DOHH2 (cell line): Measurements from ENCODE around the gene NME1.

Source experiments
- H3F3A ChIP-seq: fragments of 200-600 bp; sonication (generic), shearing (Covaris generic); 2 replicates; pipeline ENCODE4 v1.6.0; 2016; ENCODE audit warnings: antibody characterized with exemption, mild to moderate bottlenecking; ENCODE audit not compliant: control insufficient read depth, insufficient read depth
- H3K27ac ChIP-seq: fragments of 200-600 bp; sonication (generic); 2 replicates; pipeline ENCODE4 v1.5.1; 2014; ENCODE audit warnings: low read depth, mild to moderate bottlenecking, low read length, moderate library complexity
- H3K27me3 ChIP-seq: fragments of 200-600 bp; sonication (generic); 2 replicates; pipeline ENCODE4 v1.6.1; 2014; ENCODE audit warnings: mild to moderate bottlenecking, low read length, mixed read lengths; ENCODE audit not compliant: control insufficient read depth
- H3K36me3 ChIP-seq: fragments of 200-600 bp; sonication (generic); 2 replicates; pipeline ENCODE4 v1.6.1; 2014; ENCODE audit warnings: mild to moderate bottlenecking, low read length, moderate library complexity, mixed read lengths; ENCODE audit not compliant: control insufficient read depth
- H3K4me1 ChIP-seq: fragments of 200-600 bp; sonication (generic); 2 replicates; pipeline ENCODE4 v1.6.1; 2014; ENCODE audit warnings: mild to moderate bottlenecking, low read length, mixed read lengths; ENCODE audit not compliant: control insufficient read depth
- H3K4me2 ChIP-seq: fragments of 200-600 bp; sonication (generic); 2 replicates; pipeline ENCODE4 v1.6.0; 2014; ENCODE audit warnings: mild to moderate bottlenecking, low read length, moderate library complexity
- H3K4me3 ChIP-seq: fragments of 200-600 bp; sonication (generic); 2 replicates; pipeline ENCODE4 v1.5.1; 2014; ENCODE audit warnings: mild to moderate bottlenecking, low read length, mixed read lengths
- H3K79me2 ChIP-seq: fragments of 200-600 bp; sonication (generic); 2 replicates; pipeline ENCODE4 v1.6.1; 2014; ENCODE audit warnings: mild to moderate bottlenecking, low read length, mixed read lengths; ENCODE audit not compliant: control insufficient read depth
- H3K9me2 ChIP-seq: fragments of 200-600 bp; sonication (generic); replicated peaks from 2 replicates; pipeline ENCODE4 v1.6.1; 2014; ENCODE audit warnings: mild to moderate bottlenecking, low read length, mixed read lengths; ENCODE audit not compliant: control insufficient read depth
- H3K9me3 ChIP-seq: fragments of 200-600 bp; sonication (generic); 2 replicates; pipeline ENCODE4 v1.6.1; 2014; ENCODE audit warnings: antibody characterized with exemption, low read length, mixed read lengths; ENCODE audit not compliant: control insufficient read depth, insufficient read depth
- H4K20me1 ChIP-seq: fragments of 200-600 bp; sonication (generic); 2 replicates; pipeline ENCODE4 v1.6.0; 2014; ENCODE audit warnings: low read depth, mild to moderate bottlenecking, antibody characterized with exemption, low read length, moderate library complexity; ENCODE audit not compliant: control insufficient read depth, insufficient read depth
- CTCF ChIP-seq: fragments of 200-600 bp; sonication (generic); IDR thresholded peaks from one replicate; pipeline ENCODE4 v1.5.1; 2014; ENCODE audit warnings: antibody characterized with exemption, mild to moderate bottlenecking, low read depth, low read length; ENCODE audit not compliant: poor library complexity, severe bottlenecking
- EZH2phosphoT487 ChIP-seq: fragments of 200-600 bp; sonication (generic); IDR thresholded peaks from 2 replicates; pipeline ENCODE4 v1.6.1; 2017; ENCODE audit warnings: borderline replicate concordance, mild to moderate bottlenecking, antibody characterized with exemption, low read length, moderate library complexity, mixed read lengths

The NME1 gene

GRCh38 chr17:51200295-51200694, 46.9 kb downstream of the NME1 start:
- Histone ChIP-seq H3F3A (no peaks in the 10 kb centered on the region), H3K79me2 (no peaks in the 10 kb centered on the region), H3K27me3 (no peaks in the 10 kb centered on the region), H3K4me2 (no peak overlapping the region), H3K9me3 (no peaks in the 10 kb centered on the region), H4K20me1 (no peaks in the 10 kb centered on the region), H3K36me3 (peaks cover 60% of the 10 kb centered on the region), H3K4me3 (no peak overlapping the region), H3K4me1 (no peaks in the 10 kb centered on the region), H3K27ac (no peak overlapping the region), H3K9me2 (no peaks in the 10 kb centered on the region)
- TF ChIP-seq EZH2phosphoT487: no peak
- no peak for TF ChIP-seq CTCF

- no peaks in the 10 kb centered on the region for H4K20me1 ChIP-seq
- no peaks in the 10 kb centered on the region for H3K9me2 ChIP-seq
- no peak overlapping the region for H3K4me3 ChIP-seq
- no peak overlapping the region for H3K4me2 ChIP-seq
- H3F3A ChIP-seq: no peaks in the 10 kb centered on the region
- no peaks in the 10 kb centered on the region for H3K9me3 ChIP-seq
- peaks cover 58% of the 10 kb centered on the region for H3K36me3 ChIP-seq
- TF ChIP-seq EZH2phosphoT487 (no peak), CTCF (no peak)
- no peaks in the 10 kb centered on the region for H3K27me3 ChIP-seq
- H3K4me1 ChIP-seq: no peaks in the 10 kb centered on the region
- no peaks in the 10 kb centered on the region for H3K79me2 ChIP-seq
- H3K27ac ChIP-seq: no peak overlapping the region
Observed at GRCh38 chr17:51200846-51201245, 47.5 kb downstream of the NME1 start.

GRCh38 chr17:51203838-51204237, 50.5 kb downstream of the NME1 start:
- Histone ChIP-seq H3K36me3 (peaks cover 74% of the 10 kb centered on the region), H3K9me2 (no peaks in the 10 kb centered on the region), H3K4me2 (no peak overlapping the region), H3K4me3 (no peak overlapping the region), H4K20me1 (no peaks in the 10 kb centered on the region), H3K79me2 (no peaks in the 10 kb centered on the region), H3K27ac (no peak overlapping the region), H3K27me3 (no peaks in the 10 kb centered on the region), H3K9me3 (no peaks in the 10 kb centered on the region), H3K4me1 (no peaks in the 10 kb centered on the region), H3F3A (no peaks in the 10 kb centered on the region)
- TF ChIP-seq CTCF: no peak
- no peak for TF ChIP-seq EZH2phosphoT487
